Measurements from ENCODE around the gene EMID1. TPM values are rescaled to one million over a fixed set of nuclear protein-coding genes. Genes with fewer than 3 reads are reported as not detected.

EMID1 gene
- total and polyA plus RNA-seq, 4 donors: 4.9 to 30.2 (median 8.4) TPM

DNA sequence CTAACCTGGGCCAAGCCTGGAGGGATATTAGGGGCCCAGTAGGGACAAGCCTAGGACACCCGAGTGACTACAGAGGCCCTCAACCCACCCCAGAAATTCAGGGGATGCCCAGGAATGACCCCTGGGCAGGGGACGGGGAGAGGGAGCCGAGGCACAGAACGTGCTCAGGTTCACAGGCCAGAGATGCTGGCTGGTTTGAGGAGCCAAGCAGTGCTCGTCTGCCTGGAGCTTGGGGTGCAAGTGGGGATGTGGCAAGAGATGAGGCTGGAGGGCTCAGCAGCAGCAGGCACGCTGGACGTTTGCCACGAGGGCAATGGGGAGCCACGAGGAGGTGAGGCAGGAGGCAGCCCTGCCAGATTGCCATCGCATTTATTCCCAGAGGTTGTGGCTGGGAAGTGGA is 34.0 kb upstream of the EMID1 start:
- no peak overlapping the region for H3K4me3 ChIP-seq
- no peaks in the 10 kb centered on the region for H3K4me1 ChIP-seq (ENCODE audit: control insufficient read depth in 5 of 5, insufficient read depth in 5 of 5, low read length in 5 of 5)
- peaks cover 0 to 4% (median 1%) of the 10 kb centered on the region in 4 donors for H3K9me3 ChIP-seq (ENCODE audit: control insufficient read depth in 4 of 4, insufficient read depth in 3 of 4, low read length in 3 of 4)
- H3K36me3 ChIP-seq (ENCODE audit: control insufficient read depth in 4 of 4, insufficient read depth in 4 of 4, low read length in 4 of 4): no peaks in the 10 kb centered on the region
- no peak overlapping the region for H3K9ac ChIP-seq (ENCODE audit: insufficient read depth in 1 of 2, low read length in 2 of 2)
- no peak overlapping the region for H3K27ac ChIP-seq (ENCODE audit: low read depth in 1 of 2, low read length in 1 of 2)
- DNase-seq: no peak
- TF ChIP-seq CTCF (IDR thresholded peaks at IDR 0.05; ENCODE audit: control extremely low read depth, extremely low read depth): no peak
- no peaks in the 10 kb centered on the region for H3K27me3 ChIP-seq (ENCODE audit: control insufficient read depth in 3 of 3, insufficient read depth in 3 of 3, low read length in 2 of 3)
- 86 to 88% methylated on average over 10 of the region's 10 CpGs for WGBS, 2 donors
- ATAC-seq (ENCODE audit: insufficient read depth, low FRiP score): no peak

DNA sequence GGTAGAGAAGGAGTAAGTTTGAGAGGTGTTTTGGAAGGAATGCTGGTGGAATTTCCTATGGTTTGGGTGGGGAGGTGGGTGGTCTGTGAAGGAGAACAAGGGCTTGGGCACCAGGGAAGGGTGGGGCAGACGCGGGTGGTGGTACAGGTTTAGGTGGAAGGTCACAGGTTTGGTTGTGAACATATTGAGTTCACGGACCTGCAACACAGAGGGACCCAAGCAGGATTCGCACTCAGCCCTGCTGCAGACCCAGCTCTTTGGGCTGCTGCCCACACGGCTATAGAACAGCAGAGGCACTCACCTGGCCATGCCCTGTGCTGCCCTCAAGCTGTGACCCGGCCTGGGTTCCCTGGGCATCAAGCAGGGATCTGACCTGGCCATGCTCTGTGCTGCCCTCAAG is 33.5 kb upstream of the EMID1 start:
- TF ChIP-seq CTCF (IDR thresholded peaks at IDR 0.05; ENCODE audit: control extremely low read depth, extremely low read depth): no peak
- Histone ChIP-seq H3K4me1 (ENCODE audit: control insufficient read depth in 5 of 5, insufficient read depth in 5 of 5, low read length in 5 of 5) (no peaks in the 10 kb centered on the region), H3K27ac (ENCODE audit: low read depth in 1 of 2, low read length in 1 of 2) (no peak overlapping the region), H3K9ac (ENCODE audit: insufficient read depth in 1 of 2, low read length in 2 of 2) (no peak overlapping the region), H3K9me3 (ENCODE audit: control insufficient read depth in 4 of 4, insufficient read depth in 3 of 4, low read length in 3 of 4) (peaks cover 0 to 4% (median 1%) of the 10 kb centered on the region in 4 donors), H3K4me3 (no peak overlapping the region), H3K36me3 (ENCODE audit: control insufficient read depth in 4 of 4, insufficient read depth in 4 of 4, low read length in 4 of 4) (no peaks in the 10 kb centered on the region), H3K27me3 (ENCODE audit: control insufficient read depth in 3 of 3, insufficient read depth in 3 of 3, low read length in 2 of 3) (no peaks in the 10 kb centered on the region)
- ATAC-seq (ENCODE audit: insufficient read depth, low FRiP score) (no peak), DNase-seq (no peak)
- WGBS, 2 donors: 95% methylated on average over 6 of the region's 6 CpGs

- Histone ChIP-seq H3K4me3 (no peak overlapping the region), H3K4me1 (ENCODE audit: control insufficient read depth in 5 of 5, insufficient read depth in 5 of 5, low read length in 5 of 5) (no peaks in the 10 kb centered on the region), H3K36me3 (ENCODE audit: control insufficient read depth in 4 of 4, insufficient read depth in 4 of 4, low read length in 4 of 4) (peaks cover 0 to 5% (median 2%) of the 10 kb centered on the region in 4 donors), H3K27me3 (ENCODE audit: control insufficient read depth in 3 of 3, insufficient read depth in 3 of 3, low read length in 2 of 3) (no peaks in the 10 kb centered on the region), H3K9me3 (ENCODE audit: control insufficient read depth in 4 of 4, insufficient read depth in 3 of 4, low read length in 3 of 4) (peaks cover 0 to 4% (median 1%) of the 10 kb centered on the region in 4 donors), H3K27ac (ENCODE audit: low read depth in 1 of 2, low read length in 1 of 2) (no peak overlapping the region), H3K9ac (ENCODE audit: insufficient read depth in 1 of 2, low read length in 2 of 2) (no peak overlapping the region)
- 86 to 92% methylated on average over 1 of the region's 1 CpG for WGBS, 2 donors
- ATAC-seq (ENCODE audit: insufficient read depth, low FRiP score) (no peak), DNase-seq (no peak)
- no peak for TF ChIP-seq CTCF (IDR thresholded peaks at IDR 0.05; ENCODE audit: control extremely low read depth, extremely low read depth)
Measured at GRCh38 chr22:29175312-29175835, 30.3 kb upstream of the EMID1 start.
